HCT116 (cell line): ENCODE measurements around the gene MOB2. TPM values are rescaled to one million over a fixed set of nuclear protein-coding genes. Genes with fewer than 3 reads are reported as not detected.

Experiments
- ATAC-seq: fragments of 200-7000 bp; cut with Tn5 transposase; 2 replicates; pipeline ENCODE4 v1.9.1; 2020; ENCODE audit warnings: mild to moderate bottlenecking, moderate library complexity
- BruUV-seq: library from RNA; stranded (reverse); fragments of 400-500 nt; replicated peaks from 2 replicates; lab custom pipeline; 2021; lab: Mats Ljungman, UMichigan
- CTCF ChIA-PET: fragments of 300-600 bp; sonication (Branson Sonifier 250); formaldehyde crosslinking; loops from one replicate; lab custom pipeline; 2021; ENCODE audit warnings: antibody characterized with exemption; lab: Charles Lee
- POLR2A ChIA-PET: fragments of 300-600, 350-600 bp; sonication (Branson Sonifier 250); formaldehyde crosslinking; loops from one replicate; lab custom pipeline; 2021; ENCODE audit warnings: antibody characterized with exemption; lab: Charles Lee
- RAD21 ChIA-PET, 2 experiments: fragments of 300-600 bp; sonication (Branson Sonifier 250); formaldehyde crosslinking; loops; one replicate each; lab custom pipeline; 2023; ENCODE audit warnings: low total read pairs in 2 of 2; ENCODE audit not compliant: uncharacterized antibody in 2 of 2, unreplicated experiment in 2 of 2, low non-redundant PET in 1 of 2; lab: Charles Lee
- DNase-seq: peaks from one replicate; pipeline ENCODE4 v3.0.0-alpha.2; 2010; ENCODE audit warnings: low read depth, low spot score
- H2AFZ ChIP-seq: fragments of 200-600 bp; shearing (Covaris generic), sonication (generic); 2 replicates; pipeline ENCODE4 v1.6.1; 2017; ENCODE audit warnings: low read depth, mixed run types, mixed read lengths, antibody characterized with exemption, low read length; ENCODE audit not compliant: poor library complexity, severe bottlenecking
- H3K27ac ChIP-seq: 2 replicates; pipeline ENCODE4 v1.5.1; 2012; ENCODE audit warnings: low read depth, low read length
- H3K27me3 ChIP-seq: fragments of 200-600 bp; sonication (generic); 2 replicates; pipeline ENCODE4 v1.6.1; 2016; ENCODE audit warnings: mixed run types, low read length, mixed read lengths; ENCODE audit not compliant: insufficient read depth
- H3K36me3 ChIP-seq, 2 experiments: fragments of 200-500 bp in 1 of 2; fragments of 200-600 bp in 1 of 2; sonication (Bioruptor generic) in 1 of 2; sonication (generic) in 1 of 2; 2 replicates each; pipeline versions ENCODE4 v1.5.1 to v1.6.1; 2014 to 2016; ENCODE audit warnings: low read length in 2 of 2, inconsistent platforms in 1 of 2, mixed read lengths in 1 of 2, mixed run types in 1 of 2; ENCODE audit not compliant: insufficient read depth in 2 of 2, control insufficient read depth in 1 of 2
- H3K4me1 ChIP-seq, 2 experiments: fragments of 200-600 bp in 1 of 2; sonication (generic) in 1 of 2; 2 replicates each; pipeline versions ENCODE4 v1.5.1 to v1.6.1; 2012 to 2017; ENCODE audit warnings: low read length in 2 of 2, inconsistent platforms in 1 of 2, mild to moderate bottlenecking in 1 of 2, mixed read lengths in 1 of 2, mixed run types in 1 of 2, moderate library complexity in 1 of 2; ENCODE audit not compliant: insufficient read depth in 2 of 2, control insufficient read depth in 1 of 2
- H3K4me2 ChIP-seq: fragments of 200-600 bp; sonication (generic); 2 replicates; pipeline ENCODE4 v1.6.1; 2017; ENCODE audit warnings: mixed run types, low read length, mixed read lengths
- H3K4me3 ChIP-seq, 2 experiments: fragments of 200-600 bp in 1 of 2; sonication (generic) in 1 of 2; replicated peaks in 1 of 2; 2 replicates each; pipeline ENCODE4 v1.5.1; 2011 to 2016; ENCODE audit warnings: low read length in 2 of 2, control low read depth in 1 of 2, low read depth in 1 of 2, mild to moderate bottlenecking in 1 of 2, mixed read lengths in 1 of 2, mixed run types in 1 of 2
- H3K79me2 ChIP-seq: fragments of 200-600 bp; sonication (generic); 2 replicates; pipeline ENCODE4 v1.6.1; 2017; ENCODE audit warnings: mild to moderate bottlenecking, mixed run types, low read length, moderate library complexity, mixed read lengths; ENCODE audit not compliant: insufficient read depth
- H3K9ac ChIP-seq: fragments of 200-600 bp; sonication (generic); 2 replicates; pipeline ENCODE4 v1.6.1; 2016; ENCODE audit warnings: low read length, mixed read lengths
- H3K9me2 ChIP-seq: fragments of 200-600 bp; sonication (generic), shearing (Covaris generic); 2 replicates; pipeline ENCODE4 v1.6.1; 2017; ENCODE audit warnings: mixed run types, mild to moderate bottlenecking, moderate library complexity; ENCODE audit not compliant: insufficient read depth
- H3K9me3 ChIP-seq, 2 experiments: fragments of 200-500 bp in 1 of 2; fragments of 200-600 bp in 1 of 2; sonication (Bioruptor generic) in 1 of 2; sonication (generic) in 1 of 2; 2 replicates each; pipeline ENCODE4 v1.6.1; 2014 to 2017; ENCODE audit warnings: low read length in 2 of 2, mixed read lengths in 2 of 2, inconsistent platforms in 1 of 2, low read depth in 1 of 2, mild to moderate bottlenecking in 1 of 2, mixed run types in 1 of 2, moderate library complexity in 1 of 2; ENCODE audit not compliant: control insufficient read depth in 1 of 2, insufficient read depth in 1 of 2
- H4K20me1 ChIP-seq: fragments of 200-600 bp; sonication (generic), shearing (Covaris generic); 2 replicates; pipeline ENCODE4 v1.6.1; 2017; ENCODE audit warnings: mixed run types, mild to moderate bottlenecking, moderate library complexity; ENCODE audit not compliant: insufficient read depth
- CBX3 ChIP-seq: IDR thresholded peaks from 2 replicates; pipeline ENCODE4 v1.6.1; 2012; ENCODE audit warnings: low read depth
- CTCF ChIP-seq, 3 experiments: fragments of 200-600 bp in 1 of 3; sonication (generic) in 1 of 3; IDR thresholded peaks in 2 of 3; conservative IDR thresholded peaks in 1 of 3; 2 replicates each; pipeline ENCODE4 v1.5.1; 2012 to 2017; ENCODE audit warnings: low read depth in 2 of 3, low read length in 2 of 3, antibody characterized with exemption in 1 of 3, borderline replicate concordance in 1 of 3, control low read depth in 1 of 3, mild to moderate bottlenecking in 1 of 3, mixed read lengths in 1 of 3, mixed run types in 1 of 3, moderate library complexity in 1 of 3; ENCODE audit not compliant: insufficient read depth in 1 of 3
- ELF1 ChIP-seq: IDR thresholded peaks from 2 replicates; pipeline ENCODE4 v1.6.1; 2012; ENCODE audit warnings: low read depth, borderline replicate concordance
- FOSL1 ChIP-seq: IDR thresholded peaks from 2 replicates; pipeline ENCODE4 v1.6.1; 2012; ENCODE audit warnings: low read depth
- JUND ChIP-seq: IDR thresholded peaks from 2 replicates; pipeline ENCODE4 v1.6.1; 2012
- RAD21 ChIP-seq: IDR thresholded peaks from 2 replicates; pipeline ENCODE4 v1.6.1; 2012; ENCODE audit warnings: low read depth, mild to moderate bottlenecking
- REST ChIP-seq: IDR thresholded peaks from 2 replicates; pipeline ENCODE4 v1.6.1; 2012; ENCODE audit warnings: low read depth
- SIN3A ChIP-seq: IDR thresholded peaks from 2 replicates; pipeline ENCODE4 v1.6.1; 2012; ENCODE audit warnings: low read depth
- ZFX ChIP-seq: fragments of 450-650 bp; IDR thresholded peaks from 2 replicates; pipeline ENCODE4 v1.6.1; 2017
- ZNF274 ChIP-seq: fragments of 200-500 bp; sonication (Bioruptor generic); IDR thresholded peaks from 2 replicates; pipeline ENCODE4 v1.6.1; 2014; ENCODE audit warnings: mild to moderate bottlenecking, low read depth, low read length, inconsistent platforms
- intact Hi-C: fragments of 100-400 bp; cut with micrococcal nuclease; formaldehyde crosslinking; loops from 2 replicates; pipeline ENCODE4 v1.10.0; 2022
- total RNA-seq: library from RNA; stranded (reverse); gene quantifications from one replicate; pipeline ENCODE4 v1.2.1, GENCODE V29; 2021; ENCODE audit not compliant: unreplicated experiment
- TF ChIP-seq, protein P1 (sequence below): IDR thresholded peaks from 2 replicates; pipeline ENCODE4 v1.6.1; 2012

The MOB2 gene
- total RNA-seq, 1 experiment from 2014 or later, result 25.7 TPM

DNA sequence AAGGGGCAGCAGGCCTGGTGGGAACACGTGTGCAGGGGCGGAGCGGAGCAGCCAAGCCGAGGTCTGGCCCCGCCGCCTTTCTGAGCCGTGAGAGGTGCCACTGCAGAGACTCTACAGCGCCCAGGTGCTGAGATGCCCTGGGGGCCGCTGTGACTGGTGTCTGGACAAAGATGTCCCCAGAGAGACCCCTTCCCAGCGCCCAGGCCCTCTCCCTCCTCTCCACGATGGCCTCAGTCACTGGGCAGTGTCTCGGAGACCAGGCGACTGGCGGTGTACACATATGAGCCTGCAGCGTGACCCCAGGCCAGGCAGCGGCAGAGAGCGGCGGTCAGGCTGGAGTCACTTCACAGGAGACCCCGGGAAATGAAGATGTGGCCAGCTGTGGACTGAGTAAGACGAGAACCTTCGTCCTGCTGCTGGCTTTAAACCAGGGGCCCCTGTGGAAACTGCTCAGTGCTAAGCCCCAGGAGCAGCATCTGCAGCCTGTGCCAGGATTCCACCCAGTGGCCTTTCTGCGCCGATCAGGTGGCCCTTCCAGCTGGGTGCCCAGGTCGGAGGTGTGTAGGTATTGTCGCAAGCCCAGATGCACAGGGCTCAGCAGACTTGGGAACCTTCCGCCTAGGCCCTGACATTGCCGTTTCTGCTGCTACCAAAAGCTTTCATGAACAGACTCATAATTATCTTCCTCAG lies 34.7 kb downstream of the MOB2 start:
- no peak overlapping the region for H3K4me2 ChIP-seq
- no peak overlapping the region for H3K27ac ChIP-seq
- no peak for TF ChIP-seq REST
- TF ChIP-seq ZNF274, result no peak
- TF ChIP-seq CTCF (IDR thresholded peaks at IDR 0.05 in 2 of 3, conservative IDR thresholded peaks at IDR 0.05 in 1 of 3; ENCODE audit: borderline replicate concordance in 1 of 3, insufficient read depth in 1 of 3, low read depth in 2 of 3, low read length in 2 of 3), result no peak
- no peak for TF ChIP-seq SIN3A
- no peak for TF ChIP-seq ZFX
- no peak for TF ChIP-seq JUND
- no peak for TF ChIP-seq ELF1
- TF ChIP-seq RAD21, result no peak
- TF ChIP-seq, protein P1, sequence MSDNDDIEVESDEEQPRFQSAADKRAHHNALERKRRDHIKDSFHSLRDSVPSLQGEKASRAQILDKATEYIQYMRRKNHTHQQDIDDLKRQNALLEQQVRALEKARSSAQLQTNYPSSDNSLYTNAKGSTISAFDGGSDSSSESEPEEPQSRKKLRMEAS, result no peak
- no peak for TF ChIP-seq CBX3
- no peak for TF ChIP-seq FOSL1
- TF ChIP-seq, all 23 proteins: peak for 0
- intact Hi-C loops, result no loop called here
- no peaks in the 10 kb centered on the region for H3K4me1 ChIP-seq
- H3K9me2 ChIP-seq, result no peaks in the 10 kb centered on the region
- no peaks in the 10 kb centered on the region for H4K20me1 ChIP-seq
- H3K4me3 ChIP-seq, result no peak overlapping the region
- no peak for DNase-seq
- no peak overlapping the region for H3K9ac ChIP-seq
- ChIA-PET POLR2A (no interaction called here), CTCF (no interaction called here), RAD21 (no interaction called here)
- no peak for ATAC-seq
- no peaks in the 10 kb centered on the region for H3K36me3 ChIP-seq
- H3K79me2 ChIP-seq, result no peaks in the 10 kb centered on the region
- no peaks in the 10 kb centered on the region for H3K27me3 ChIP-seq
- no peak overlapping the region for H2AFZ ChIP-seq
- BruUV-seq, result no TSS peak
- H3K9me3 ChIP-seq, result no peaks in the 10 kb centered on the region
